Measurements from ENCODE around the gene UCK2.

Gene UCK2

DNA sequence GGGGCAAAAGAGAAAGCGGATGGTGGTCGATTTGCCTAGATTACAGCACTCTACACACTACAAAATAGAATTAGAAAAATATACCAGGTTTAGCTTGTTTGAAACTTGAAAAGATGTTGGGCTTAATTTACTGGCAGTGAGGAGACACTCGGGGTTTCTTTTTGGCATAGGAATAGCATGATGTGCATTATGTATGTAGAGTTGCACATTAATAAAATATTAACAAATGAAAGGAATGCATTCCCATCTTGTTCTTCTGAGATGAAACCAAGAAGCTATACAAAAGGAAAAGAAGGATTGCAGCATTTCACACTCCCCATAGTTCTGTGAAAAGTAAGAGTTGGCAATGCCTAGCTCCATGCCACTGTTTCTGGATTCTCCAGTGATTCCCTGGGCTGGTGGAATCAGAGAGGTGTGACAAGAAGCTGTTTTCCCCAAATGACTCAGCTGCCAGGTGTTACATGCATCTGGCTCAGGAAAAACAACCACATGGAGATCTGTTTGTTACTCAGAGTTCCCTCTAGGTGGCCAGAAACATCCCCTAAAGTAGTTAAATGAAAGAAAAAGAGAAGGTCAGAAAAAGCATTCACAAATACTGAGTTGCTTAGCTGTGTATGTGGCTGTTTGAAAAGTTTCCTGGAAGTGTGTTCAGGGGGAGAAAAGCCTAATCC lies 115.6 kb downstream of the UCK2 start:
- DNase-seq = no peak

DNA sequence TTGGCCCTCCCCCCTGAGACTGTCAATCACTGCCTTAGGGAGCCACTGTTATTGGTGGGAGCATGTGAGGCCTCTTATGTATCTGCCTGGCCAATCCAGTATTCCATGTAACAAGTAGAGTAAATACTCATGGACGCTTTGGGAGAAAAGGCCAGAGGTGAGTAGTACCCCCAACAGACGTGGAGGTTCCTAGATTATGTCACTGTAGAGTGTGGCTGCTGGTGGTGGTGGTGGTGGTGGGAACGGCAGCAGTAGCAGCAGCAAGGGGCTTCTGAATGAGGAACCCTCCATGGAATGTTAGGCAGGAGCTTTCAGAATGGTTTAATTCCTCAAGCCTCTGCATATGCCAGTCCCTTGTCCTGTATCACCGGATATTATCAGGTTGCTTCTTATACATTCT lies 118.5 kb downstream of the UCK2 start:
- no peak for DNase-seq

DNA sequence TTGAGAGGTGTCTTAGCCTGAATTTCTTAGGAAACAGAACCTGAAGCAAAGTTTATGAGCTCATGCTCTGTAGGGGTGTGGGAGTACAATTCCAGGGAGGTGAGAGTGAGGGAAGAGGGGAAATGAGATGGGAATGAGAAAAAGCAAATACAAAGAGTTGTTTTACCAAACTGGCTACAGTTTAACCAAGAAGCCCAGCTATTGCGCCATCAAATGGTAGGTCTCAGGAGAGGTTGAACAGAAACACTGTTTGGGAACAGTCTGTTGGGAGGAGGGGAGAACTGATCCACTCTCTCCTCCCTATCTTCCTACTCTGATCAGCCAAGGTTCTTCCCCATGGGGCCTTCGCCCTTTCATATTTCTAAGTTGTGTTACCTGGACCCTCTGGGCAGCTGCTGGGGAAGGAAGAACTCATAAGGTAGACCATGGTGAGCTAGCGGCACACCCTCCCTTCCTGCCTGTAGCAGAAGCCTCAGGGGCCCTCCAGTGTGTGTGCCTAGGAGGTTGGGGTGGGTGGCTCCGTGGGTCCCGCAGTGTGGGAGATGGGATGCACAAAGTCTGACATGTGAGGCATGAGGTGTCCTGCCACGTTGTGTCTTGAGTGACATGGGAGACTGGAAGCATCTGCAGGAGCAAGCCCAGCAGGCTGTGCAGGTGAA lies 120.5 kb downstream of the UCK2 start:
- no peak for DNase-seq

DNA sequence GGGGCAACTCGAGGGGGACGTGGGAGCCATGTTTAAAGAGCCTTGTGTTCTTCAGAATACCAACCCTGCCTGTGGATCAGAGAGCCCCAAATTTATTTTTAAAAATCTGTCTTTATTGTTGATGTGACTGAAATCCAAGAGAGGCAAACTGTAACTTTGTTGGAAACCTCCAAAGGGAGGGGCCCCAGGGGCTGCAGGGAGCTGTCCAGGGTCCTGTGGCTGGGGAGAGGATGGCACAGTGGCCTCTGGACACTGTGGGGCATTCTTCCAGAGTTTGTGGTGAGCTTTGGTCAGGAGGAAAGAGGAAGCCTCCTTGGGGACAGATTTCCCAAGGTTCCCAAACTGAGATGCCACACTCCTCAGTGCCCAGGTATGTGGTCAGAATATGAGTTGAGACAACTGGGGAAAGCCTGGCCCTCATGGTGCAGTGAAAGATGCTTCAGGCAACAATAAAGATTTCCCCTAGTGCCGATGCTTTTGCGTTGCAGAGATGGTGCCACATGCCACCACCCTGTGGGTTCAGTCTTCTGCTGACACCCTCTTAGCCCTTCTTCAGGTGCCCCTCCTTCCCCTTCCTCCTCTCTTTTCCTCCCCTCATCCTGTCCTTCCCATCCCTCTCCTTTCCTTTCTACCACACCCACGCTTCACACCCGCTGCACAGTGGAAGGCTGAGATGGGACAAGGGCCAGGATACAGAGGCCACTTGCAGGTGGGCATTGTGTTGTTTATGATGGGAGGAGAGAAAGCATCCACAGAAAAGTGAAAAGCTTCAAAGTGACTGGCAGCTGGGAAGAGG lies 122.1 kb downstream of the UCK2 start:
- DNase-seq = no peak

DNA sequence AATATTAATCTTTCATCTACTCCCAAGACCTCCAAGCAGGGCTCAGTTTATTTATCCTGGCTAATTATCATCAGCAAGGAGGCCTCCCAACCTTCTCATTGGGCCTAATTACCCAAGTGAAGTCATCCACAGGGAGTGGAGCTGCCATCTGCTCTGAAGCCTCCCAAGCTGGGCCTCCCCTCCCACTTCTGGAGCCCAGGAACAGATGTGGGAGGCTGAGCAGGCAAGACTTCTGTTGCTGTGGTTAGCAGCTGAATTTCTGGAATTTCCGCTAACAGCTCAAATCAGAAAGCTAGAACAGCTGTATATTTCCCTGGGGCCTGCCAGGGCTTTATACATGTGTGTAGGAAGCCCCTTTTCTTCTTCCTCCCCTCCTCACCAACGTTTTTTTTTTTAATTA lies 127.5 kb downstream of the UCK2 start:
- no peak for DNase-seq

DNA sequence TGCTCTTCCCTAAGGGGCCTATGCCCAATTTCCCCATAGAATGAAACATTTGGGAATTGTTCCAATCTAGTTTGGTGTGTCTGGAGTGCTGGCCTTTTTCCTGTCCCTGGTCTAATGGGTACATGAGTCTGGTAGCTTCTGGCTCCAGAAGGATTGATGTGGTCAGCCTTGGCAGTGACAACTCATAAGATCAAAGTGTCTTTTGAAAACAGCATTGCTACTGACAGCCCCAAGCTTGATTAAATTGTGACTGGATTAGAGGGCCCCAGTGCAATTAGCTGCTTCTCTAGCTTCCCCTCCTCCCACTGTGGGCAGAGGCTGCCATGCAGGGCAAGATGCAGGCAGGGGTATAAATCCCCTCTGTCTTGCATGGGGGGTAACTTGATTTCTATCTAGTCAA lies 130.9 kb downstream of the UCK2 start:
- DNase-seq = no peak

DNA sequence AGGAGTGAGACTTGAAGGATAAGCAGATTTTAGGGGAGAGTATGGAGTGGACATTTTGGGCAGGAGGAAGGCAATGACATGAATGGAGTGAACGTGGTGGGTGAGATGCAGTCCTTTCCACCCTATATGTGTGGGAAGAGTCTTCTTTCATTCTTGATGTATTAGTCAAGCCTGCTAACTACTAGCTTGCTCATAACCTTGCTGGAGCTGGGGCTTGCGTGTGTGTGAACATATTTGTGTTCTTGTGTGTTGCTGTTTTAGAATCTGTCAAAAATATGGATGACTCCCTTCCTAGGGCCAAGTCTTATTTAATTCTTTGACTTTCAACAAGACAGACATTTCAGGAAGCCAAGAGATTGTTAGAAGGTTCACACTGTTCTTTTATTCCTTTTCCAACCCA lies 132.7 kb downstream of the UCK2 start:
- DNase-seq = no peak

DNA sequence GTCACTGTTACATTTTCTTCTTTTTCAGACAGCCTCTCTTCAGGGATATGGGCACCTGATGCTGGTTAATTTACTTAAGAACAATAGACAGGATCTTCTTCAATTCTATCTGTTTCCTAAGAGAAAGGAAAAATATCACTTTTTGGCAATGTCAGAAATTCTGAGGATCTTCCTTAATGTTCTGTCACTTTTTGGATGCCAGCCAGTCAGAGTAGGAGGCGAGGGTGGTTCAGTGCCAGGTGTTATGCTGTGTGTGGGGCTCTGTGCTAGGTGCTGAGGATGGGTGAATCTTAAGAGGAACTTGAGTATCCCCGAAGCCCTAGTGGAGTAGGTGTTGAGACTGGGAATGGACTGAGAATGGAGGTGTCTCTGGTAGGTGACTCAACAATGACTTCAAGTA lies 133.5 kb downstream of the UCK2 start:
- DNase-seq = no peak

Measured in CD4-positive, alpha-beta T cell treated with Interleukin-17A for 4 hours (primary cell).